Measurements from ENCODE around the gene EPC2.

Gene EPC2

GRCh38 chr2:148817210-148817708, 172.7 kb downstream of the EPC2 start:
- Mint-ChIP-seq H3K27ac (no peak overlapping the region), H3K9me3 (no peaks in the 10 kb centered on the region), H3K4me3 (peak overlapping the region; percentile 50), H3K4me1 (peaks cover 33% of the 10 kb centered on the region), H3K36me3 (no peaks in the 10 kb centered on the region), H3K27me3 (no peaks in the 10 kb centered on the region)
- no peak for ATAC-seq

- Mint-ChIP-seq H3K4me1 (peaks cover 27% of the 10 kb centered on the region), H3K4me3 (no peak overlapping the region), H3K27me3 (no peaks in the 10 kb centered on the region), H3K27ac (no peak overlapping the region), H3K9me3 (no peaks in the 10 kb centered on the region), H3K36me3 (no peaks in the 10 kb centered on the region)
- ATAC-seq, result no peak
Measured at GRCh38 chr2:148819019-148819585, 174.6 kb downstream of the EPC2 start.

DNA sequence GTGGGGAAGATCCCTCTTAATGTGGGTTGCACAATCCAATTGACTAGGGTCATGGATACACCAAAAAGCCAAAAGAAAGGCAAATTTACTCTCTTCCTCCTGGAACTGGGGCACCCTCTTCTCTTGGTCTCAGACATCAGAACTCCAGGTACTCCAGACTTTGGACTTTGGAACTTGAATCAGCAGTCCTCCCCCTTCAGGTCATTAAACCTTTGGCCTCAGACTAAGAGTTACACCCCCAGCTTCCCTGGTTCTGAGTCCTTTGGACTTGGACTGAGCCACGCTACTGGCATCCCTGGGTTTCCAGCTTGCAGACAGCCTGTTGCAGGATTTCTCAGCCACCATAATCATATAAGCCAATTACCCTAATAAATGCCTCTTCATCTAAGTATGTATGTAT, 179.6 kb downstream of the EPC2 start:
- ATAC-seq, result no peak
- H3K9me3 Mint-ChIP-seq, result peaks cover 14% of the 10 kb centered on the region
- no peaks in the 10 kb centered on the region for H3K4me1 Mint-ChIP-seq
- peaks cover 6% of the 10 kb centered on the region for H3K36me3 Mint-ChIP-seq
- no peak overlapping the region for H3K4me3 Mint-ChIP-seq
- H3K27ac Mint-ChIP-seq, result no peak overlapping the region
- H3K27me3 Mint-ChIP-seq, result no peaks in the 10 kb centered on the region

DNA sequence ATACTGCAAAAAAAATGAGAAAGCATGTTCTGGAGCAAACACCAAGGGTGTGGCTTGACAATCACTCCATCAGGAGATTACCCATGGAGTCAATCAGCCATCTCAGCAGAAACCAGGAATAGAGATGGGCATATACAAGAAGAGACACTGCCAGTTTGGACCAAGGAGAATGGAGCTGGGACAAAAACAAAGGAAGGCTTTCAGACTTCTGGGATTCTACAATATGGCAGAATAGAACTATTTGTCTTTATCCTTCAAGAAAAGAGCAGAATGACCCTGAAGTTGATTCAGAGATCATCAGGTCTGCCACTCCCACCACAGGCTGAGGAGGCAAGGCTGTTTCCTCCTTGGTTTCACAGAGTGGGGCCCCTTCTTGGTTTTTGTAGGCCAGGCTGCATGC, 182.2 kb downstream of the EPC2 start:
- H3K9me3 Mint-ChIP-seq, result peaks cover 14% of the 10 kb centered on the region
- H3K27ac Mint-ChIP-seq, result no peak overlapping the region
- H3K36me3 Mint-ChIP-seq, result peaks cover 6% of the 10 kb centered on the region
- H3K27me3 Mint-ChIP-seq, result no peaks in the 10 kb centered on the region
- ATAC-seq, result no peak
- H3K4me1 Mint-ChIP-seq, result no peaks in the 10 kb centered on the region
- H3K4me3 Mint-ChIP-seq, result no peak overlapping the region

- Mint-ChIP-seq H3K27ac (no peak overlapping the region), H3K9me3 (peaks cover 14% of the 10 kb centered on the region), H3K4me3 (no peak overlapping the region), H3K4me1 (no peaks in the 10 kb centered on the region), H3K27me3 (peaks cover 4% of the 10 kb centered on the region), H3K36me3 (peaks cover 6% of the 10 kb centered on the region)
- no peak for ATAC-seq
Measured at GRCh38 chr2:148828941-148829340, 184.4 kb downstream of the EPC2 start.

GRCh38 chr2:148829618-148830017, 185.1 kb downstream of the EPC2 start:
- peaks cover 9% of the 10 kb centered on the region for H3K27me3 Mint-ChIP-seq
- no peak overlapping the region for H3K4me3 Mint-ChIP-seq
- H3K9me3 Mint-ChIP-seq, result peaks cover 14% of the 10 kb centered on the region
- H3K4me1 Mint-ChIP-seq, result no peaks in the 10 kb centered on the region
- ATAC-seq, result no peak
- H3K27ac Mint-ChIP-seq, result no peak overlapping the region
- H3K36me3 Mint-ChIP-seq, result peaks cover 6% of the 10 kb centered on the region

DNA sequence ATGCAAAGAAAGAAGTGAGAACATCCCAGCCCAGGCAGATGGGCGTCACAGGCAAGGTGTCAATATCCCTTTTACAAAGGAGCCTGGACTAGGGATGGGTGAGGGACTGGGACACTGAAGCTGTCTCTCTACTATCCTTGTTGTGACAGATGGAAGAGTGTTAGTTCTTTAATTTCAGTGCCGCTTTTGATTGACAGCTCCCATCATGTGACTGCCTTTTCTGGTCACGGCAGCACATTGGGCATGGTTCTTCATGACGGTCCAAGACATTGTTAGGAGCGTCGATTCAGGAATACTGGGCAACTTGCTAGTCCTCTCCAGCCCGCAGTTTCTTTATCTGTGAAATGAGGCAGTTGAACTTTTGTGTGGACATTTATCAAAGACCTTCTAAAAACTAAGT, 188.1 kb downstream of the EPC2 start:
- Mint-ChIP-seq H3K9me3 (peaks cover 1% of the 10 kb centered on the region), H3K4me3 (no peak overlapping the region), H3K36me3 (no peaks in the 10 kb centered on the region), H3K27ac (no peak overlapping the region), H3K27me3 (peaks cover 29% of the 10 kb centered on the region), H3K4me1 (no peaks in the 10 kb centered on the region)
- no peak for ATAC-seq

Data from stimulated activated memory B cell treated with anti-CD40 and anti-IgM and Interleukin-4, amounts not matched to agents 10 μg/mL and 1 μg/mL and 100 μg/mL, for 72 hours (primary cell).